ENCODE measurements around the gene FAM83G.
A peak's percentile ranks its signal among the peaks of the same experiment; 100 is the strongest.

FAM83G gene

GRCh38 chr17:18960803-18961511, 43.6 kb downstream of the FAM83G start:
- no peak overlapping the region for H2BK120ac ChIP-seq (ENCODE audit: low read depth, low read length)
- H2BK5ac ChIP-seq (ENCODE audit: low read length), result no peak overlapping the region
- H2AK5ac ChIP-seq (ENCODE audit: low read length), result no peak overlapping the region
- H3K23ac ChIP-seq (ENCODE audit: low read length), result no peak overlapping the region
- H4K8ac ChIP-seq (ENCODE audit: low read depth, low read length), result no peak overlapping the region
- H3K18ac ChIP-seq (ENCODE audit: low read length), result no peak overlapping the region
- DNase-seq, result peak; percentile 76
- no CpG with 5 or more reads among the region's 17 CpGs for WGBS (ENCODE audit: extremely low coverage, insufficient coverage, low lambda C conversion rate)
- H2BK15ac ChIP-seq (replicated peaks; ENCODE audit: low read depth), result no peak overlapping the region
- no peak overlapping the region for H3K4ac ChIP-seq (ENCODE audit: low read depth, low read length)
- H3K4me3 ChIP-seq (ENCODE audit: low read length), result no peak overlapping the region
- H3K4me1 ChIP-seq (ENCODE audit: control insufficient read depth, low read depth, low read length), result no peaks in the 10 kb centered on the region
- no peak overlapping the region for H3K4me2 ChIP-seq (ENCODE audit: low read length)
- H3K79me1 ChIP-seq (ENCODE audit: low read length), result no peaks in the 10 kb centered on the region
- H3K36me3 ChIP-seq (ENCODE audit: control insufficient read depth, insufficient read depth, low read length), result no peaks in the 10 kb centered on the region
- no peaks in the 10 kb centered on the region for H3K79me2 ChIP-seq (ENCODE audit: control insufficient read depth, insufficient read depth, low read length)
- no peak overlapping the region for H3K56ac ChIP-seq (ENCODE audit: low read length)
- no peak overlapping the region for H3K9ac ChIP-seq (ENCODE audit: low read length)
- no peak overlapping the region for H3K27ac ChIP-seq (ENCODE audit: low read depth, low read length)
- no peak overlapping the region for H4K5ac ChIP-seq (ENCODE audit: low read length)
- no peaks in the 10 kb centered on the region for H3K27me3 ChIP-seq (ENCODE audit: insufficient read depth, low read length, poor library complexity)

- Histone ChIP-seq H3K56ac (ENCODE audit: low read length) (no peak overlapping the region), H3K36me3 (ENCODE audit: control insufficient read depth, insufficient read depth, low read length) (no peaks in the 10 kb centered on the region), H3K27ac (ENCODE audit: low read depth, low read length) (no peak overlapping the region), H3K4ac (ENCODE audit: low read depth, low read length) (no peak overlapping the region), H2BK120ac (ENCODE audit: low read depth, low read length) (no peak overlapping the region), H3K9ac (ENCODE audit: low read length) (no peak overlapping the region), H3K4me3 (ENCODE audit: low read length) (no peak overlapping the region), H4K8ac (ENCODE audit: low read depth, low read length) (no peak overlapping the region), H3K4me2 (ENCODE audit: low read length) (no peak overlapping the region), H3K18ac (ENCODE audit: low read length) (no peak overlapping the region), H3K4me1 (ENCODE audit: control insufficient read depth, low read depth, low read length) (no peaks in the 10 kb centered on the region), H3K79me2 (ENCODE audit: control insufficient read depth, insufficient read depth, low read length) (no peaks in the 10 kb centered on the region), H2BK15ac (replicated peaks; ENCODE audit: low read depth) (no peak overlapping the region), H2AK5ac (ENCODE audit: low read length) (no peak overlapping the region), H4K5ac (ENCODE audit: low read length) (no peak overlapping the region), H3K23ac (ENCODE audit: low read length) (no peak overlapping the region), H3K27me3 (ENCODE audit: insufficient read depth, low read length, poor library complexity) (no peaks in the 10 kb centered on the region), H2BK5ac (ENCODE audit: low read length) (no peak overlapping the region), H3K79me1 (ENCODE audit: low read length) (no peaks in the 10 kb centered on the region)
- DNase-seq, result no peak
- no CpG with 5 or more reads among the region's 15 CpGs for WGBS (ENCODE audit: extremely low coverage, insufficient coverage, low lambda C conversion rate)
These were observed 44.3 kb downstream of the FAM83G start for GRCh38 chr17:18960241-18960665.

GRCh38 chr17:18959845-18960240, 44.7 kb downstream of the FAM83G start:
- Histone ChIP-seq H3K79me2 (ENCODE audit: control insufficient read depth, insufficient read depth, low read length) (no peaks in the 10 kb centered on the region), H2BK5ac (ENCODE audit: low read length) (no peak overlapping the region), H3K9ac (ENCODE audit: low read length) (no peak overlapping the region), H3K18ac (ENCODE audit: low read length) (no peak overlapping the region), H3K4me1 (ENCODE audit: control insufficient read depth, low read depth, low read length) (no peaks in the 10 kb centered on the region), H3K23ac (ENCODE audit: low read length) (no peak overlapping the region), H2AK5ac (ENCODE audit: low read length) (no peak overlapping the region), H3K27ac (ENCODE audit: low read depth, low read length) (no peak overlapping the region), H3K4ac (ENCODE audit: low read depth, low read length) (no peak overlapping the region), H2BK15ac (replicated peaks; ENCODE audit: low read depth) (no peak overlapping the region), H3K36me3 (ENCODE audit: control insufficient read depth, insufficient read depth, low read length) (no peaks in the 10 kb centered on the region), H4K8ac (ENCODE audit: low read depth, low read length) (no peak overlapping the region), H2BK120ac (ENCODE audit: low read depth, low read length) (no peak overlapping the region), H3K27me3 (ENCODE audit: insufficient read depth, low read length, poor library complexity) (no peaks in the 10 kb centered on the region), H3K4me3 (ENCODE audit: low read length) (no peak overlapping the region), H3K4me2 (ENCODE audit: low read length) (no peak overlapping the region), H3K56ac (ENCODE audit: low read length) (no peak overlapping the region), H3K79me1 (ENCODE audit: low read length) (no peaks in the 10 kb centered on the region), H4K5ac (ENCODE audit: low read length) (no peak overlapping the region)
- DNase-seq, result no peak
- no CpG with 5 or more reads among the region's 5 CpGs for WGBS (ENCODE audit: extremely low coverage, insufficient coverage, low lambda C conversion rate)

DNA sequence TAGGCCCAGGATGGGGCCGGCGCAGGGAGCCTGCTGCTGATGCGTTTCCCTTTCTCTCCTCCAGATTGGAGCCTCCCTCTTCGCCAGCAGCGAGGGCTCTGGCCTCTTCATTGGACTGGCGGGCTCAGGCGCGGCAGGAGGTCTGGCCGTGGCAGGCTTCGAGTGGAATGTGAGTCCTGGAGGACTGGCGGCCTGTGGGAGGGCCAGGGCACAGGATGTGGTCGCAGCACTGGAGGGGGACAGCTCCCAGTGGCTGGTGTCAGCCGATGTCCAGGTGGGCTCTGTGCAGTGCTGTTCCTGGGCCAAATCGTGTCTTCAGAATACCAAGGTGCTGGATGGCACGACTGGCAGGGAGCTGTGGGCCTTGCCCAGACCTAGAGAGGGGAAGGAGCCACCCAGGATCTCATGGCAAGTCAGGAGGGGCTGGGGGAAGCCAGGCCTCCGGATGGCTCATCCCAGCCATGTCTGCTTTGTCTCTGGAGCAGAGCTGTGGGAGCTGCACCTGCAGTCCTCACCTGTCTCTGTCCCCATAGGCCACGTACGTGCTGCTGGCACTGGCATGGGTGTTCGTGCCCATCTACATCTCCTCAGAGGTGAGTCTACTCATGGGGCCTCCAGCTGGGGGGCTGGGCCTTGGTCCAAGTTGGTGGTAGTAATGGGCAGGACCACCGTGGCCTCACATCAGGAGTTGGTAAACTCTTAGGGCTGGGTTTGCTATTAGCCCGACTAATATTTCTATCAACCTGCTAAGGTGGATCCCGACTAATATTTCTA, 45.3 kb downstream of the FAM83G start:
- no peak overlapping the region for H2BK120ac ChIP-seq (ENCODE audit: low read depth, low read length)
- no peak overlapping the region for H3K9ac ChIP-seq (ENCODE audit: low read length)
- H3K4me1 ChIP-seq (ENCODE audit: control insufficient read depth, low read depth, low read length), result no peaks in the 10 kb centered on the region
- H2BK15ac ChIP-seq (replicated peaks; ENCODE audit: low read depth), result no peak overlapping the region
- H3K27ac ChIP-seq (ENCODE audit: low read depth, low read length), result no peak overlapping the region
- no peak overlapping the region for H4K8ac ChIP-seq (ENCODE audit: low read depth, low read length)
- no peak overlapping the region for H3K4ac ChIP-seq (ENCODE audit: low read depth, low read length)
- no peak overlapping the region for H3K4me2 ChIP-seq (ENCODE audit: low read length)
- no peak overlapping the region for H3K4me3 ChIP-seq (ENCODE audit: low read length)
- H3K27me3 ChIP-seq (ENCODE audit: insufficient read depth, low read length, poor library complexity), result no peaks in the 10 kb centered on the region
- H2BK5ac ChIP-seq (ENCODE audit: low read length), result no peak overlapping the region
- no peak overlapping the region for H3K23ac ChIP-seq (ENCODE audit: low read length)
- no peak overlapping the region for H3K18ac ChIP-seq (ENCODE audit: low read length)
- H3K36me3 ChIP-seq (ENCODE audit: control insufficient read depth, insufficient read depth, low read length), result no peaks in the 10 kb centered on the region
- DNase-seq, result no peak
- no peak overlapping the region for H3K56ac ChIP-seq (ENCODE audit: low read length)
- no peak overlapping the region for H2AK5ac ChIP-seq (ENCODE audit: low read length)
- H3K79me2 ChIP-seq (ENCODE audit: control insufficient read depth, insufficient read depth, low read length), result no peaks in the 10 kb centered on the region
- no peaks in the 10 kb centered on the region for H3K79me1 ChIP-seq (ENCODE audit: low read length)
- H4K5ac ChIP-seq (ENCODE audit: low read length), result no peak overlapping the region
- no CpG with 5 or more reads among the region's 22 CpGs for WGBS (ENCODE audit: extremely low coverage, insufficient coverage, low lambda C conversion rate)

DNA sequence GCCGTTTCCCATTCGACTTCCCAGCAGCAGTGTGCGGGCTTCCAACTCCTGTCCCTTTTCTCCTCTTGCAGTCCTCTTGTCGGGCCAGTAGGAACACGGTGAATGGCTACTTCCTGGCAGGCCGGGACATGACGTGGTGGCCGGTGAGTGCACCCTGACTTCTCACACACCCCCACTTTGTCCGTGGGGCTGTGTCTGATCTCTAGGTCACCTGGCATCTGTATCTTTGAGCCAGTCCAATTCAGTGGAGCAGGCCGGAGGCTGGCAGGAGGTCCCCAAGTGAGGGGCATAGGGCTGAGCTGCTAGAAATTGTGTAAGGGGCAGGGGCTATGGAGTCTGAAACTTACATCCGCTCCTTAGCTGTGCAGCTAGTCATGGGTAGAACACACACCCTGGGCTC, 46.0 kb downstream of the FAM83G start:
- Histone ChIP-seq H3K4me1 (ENCODE audit: control insufficient read depth, low read depth, low read length) (no peaks in the 10 kb centered on the region), H3K4ac (ENCODE audit: low read depth, low read length) (no peak overlapping the region), H4K5ac (ENCODE audit: low read length) (no peak overlapping the region), H3K4me2 (ENCODE audit: low read length) (no peak overlapping the region), H3K4me3 (ENCODE audit: low read length) (no peak overlapping the region), H3K36me3 (ENCODE audit: control insufficient read depth, insufficient read depth, low read length) (no peaks in the 10 kb centered on the region), H3K79me1 (ENCODE audit: low read length) (no peaks in the 10 kb centered on the region), H3K56ac (ENCODE audit: low read length) (no peak overlapping the region), H3K27me3 (ENCODE audit: insufficient read depth, low read length, poor library complexity) (no peaks in the 10 kb centered on the region), H3K18ac (ENCODE audit: low read length) (no peak overlapping the region), H2AK5ac (ENCODE audit: low read length) (no peak overlapping the region), H3K27ac (ENCODE audit: low read depth, low read length) (no peak overlapping the region), H2BK120ac (ENCODE audit: low read depth, low read length) (no peak overlapping the region), H3K9ac (ENCODE audit: low read length) (no peak overlapping the region), H3K79me2 (ENCODE audit: control insufficient read depth, insufficient read depth, low read length) (no peaks in the 10 kb centered on the region), H3K23ac (ENCODE audit: low read length) (no peak overlapping the region), H2BK5ac (ENCODE audit: low read length) (no peak overlapping the region), H2BK15ac (replicated peaks; ENCODE audit: low read depth) (no peak overlapping the region), H4K8ac (ENCODE audit: low read depth, low read length) (no peak overlapping the region)
- DNase-seq, result no peak
- no CpG with 5 or more reads among the region's 11 CpGs for WGBS (ENCODE audit: extremely low coverage, insufficient coverage, low lambda C conversion rate)
